HepG2 (cell line): ENCODE results near the gene ALDH7A1. TPM values are rescaled to one million over a fixed set of nuclear protein-coding genes. Genes with fewer than 3 reads are reported as not detected.

Experiments used
- ATAC-seq: fragments of 200-7000 bp; cut with Tn5 transposase; 3 replicates; pipeline ENCODE4 v1.9.1; 2020; ENCODE audit warnings: mild to moderate bottlenecking, moderate library complexity
- BruUV-seq: library from RNA; stranded (reverse); fragments of 400-500 nt; replicated peaks from 2 replicates; lab custom pipeline; 2021; lab: Mats Ljungman, UMichigan
- CTCF ChIA-PET: fragments of 300-600 bp; formaldehyde crosslinking; extraction: SDS; loops from one replicate; lab custom pipeline; 2021; ENCODE audit warnings: low total read pairs, inconsistent platforms, low intra/inter-chr PET ratio; lab: Yijun Ruan, JAX
- POLR2A ChIA-PET: fragments of 350-600 bp; sonication (Branson Sonifier 250); formaldehyde crosslinking; loops from one replicate; lab custom pipeline; 2020; ENCODE audit warnings: antibody characterized with exemption, inconsistent platforms; lab: Yijun Ruan, JAX
- DNase-seq: peaks from one replicate; pipeline ENCODE4 v3.0.0-alpha.2; 2015; ENCODE audit warnings: low spot score
- FAIRE-seq: peaks from 3 replicates; lab custom pipeline; 2011; peaks lifted over from hg19 to GRCh38; lab: Jason Lieb, UNC
- H2AFZ ChIP-seq: one replicate; pipeline ENCODE4 v1.6.1; 2011; ENCODE audit warnings: low read length, inconsistent platforms
- H3K27ac ChIP-seq: fragments of 300-600 bp; 3 replicates; pipeline ENCODE4 v1.8.0; 2011; ENCODE audit warnings: mixed run types, mild to moderate bottlenecking, mixed read lengths, low read length, inconsistent platforms; ENCODE audit not compliant: insufficient read depth; ENCODE audit errors: extremely low read length
- H3K27me3 ChIP-seq, 2 experiments: fragments of 200-600 bp in 1 of 2; 2 replicates in 1 of 2; 3 replicates in 1 of 2; pipeline versions ENCODE4 v1.6.0 to v1.8.0; 2011; ENCODE audit warnings: low read length in 2 of 2, mild to moderate bottlenecking in 2 of 2, moderate library complexity in 2 of 2, inconsistent platforms in 1 of 2; ENCODE audit not compliant: insufficient read depth in 2 of 2, control insufficient read depth in 1 of 2
- H3K36me3 ChIP-seq, 2 experiments: fragments of 200-600 bp in 1 of 2; replicated peaks in 1 of 2; 2 replicates in 1 of 2; 3 replicates in 1 of 2; pipeline versions ENCODE4 v1.5.1 to v1.8.0; 2011; ENCODE audit warnings: low read length in 2 of 2, inconsistent platforms in 1 of 2; ENCODE audit not compliant: insufficient read depth in 2 of 2, control insufficient read depth in 1 of 2
- H3K4me1 ChIP-seq: 2 replicates; pipeline ENCODE4 v1.5.1; 2012; ENCODE audit warnings: low read length, inconsistent platforms; ENCODE audit not compliant: insufficient read depth
- H3K4me2 ChIP-seq: 2 replicates; pipeline ENCODE4 v1.6.0; 2011; ENCODE audit warnings: low read depth, low read length, inconsistent platforms
- H3K4me3 ChIP-seq, 3 experiments: fragments of 200-600 bp in 1 of 3; sonication (generic), shearing (Covaris generic) in 1 of 3; replicated peaks in 1 of 3; 2 replicates each; pipeline ENCODE4 v1.5.1; 2011 to 2016; ENCODE audit warnings: low read length in 3 of 3, inconsistent platforms in 2 of 3, low read depth in 2 of 3, mild to moderate bottlenecking in 2 of 3, control low read depth in 1 of 3, mixed read lengths in 1 of 3; ENCODE audit not compliant: insufficient read depth in 1 of 3
- H3K79me2 ChIP-seq: one replicate; pipeline ENCODE4 v1.6.1; 2011; ENCODE audit warnings: low read length, inconsistent platforms; ENCODE audit not compliant: insufficient read depth
- H3K9ac ChIP-seq: 2 replicates; pipeline ENCODE4 v1.6.0; 2011; ENCODE audit warnings: mild to moderate bottlenecking, low read depth, low read length, inconsistent platforms; ENCODE audit not compliant: insufficient read depth
- H3K9me3 ChIP-seq: 2 replicates; pipeline ENCODE4 v1.5.1; 2012; ENCODE audit warnings: mild to moderate bottlenecking, low read length
- H4K20me1 ChIP-seq: 2 replicates; pipeline ENCODE4 v1.6.0; 2011; ENCODE audit warnings: inconsistent platforms, mild to moderate bottlenecking, low read length, moderate library complexity; ENCODE audit not compliant: insufficient read depth
- HNRNPH1 ChIP-seq: fragments of 200-400 bp; formaldehyde crosslinking; optimal IDR thresholded peaks from 2 replicates; pipeline ENCODE3; 2017; ENCODE audit warnings: mild to moderate bottlenecking, low read depth, low read length
- HOXD1 ChIP-seq: sonication (generic); formaldehyde crosslinking; IDR thresholded peaks from 2 replicates; pipeline ENCODE4 v1.5.0; 2020; ENCODE audit warnings: missing genetic modification reagents
- MTF2 ChIP-seq: sonication (generic); formaldehyde crosslinking; IDR thresholded peaks from 2 replicates; pipeline ENCODE4 v1.5.0; 2020; ENCODE audit warnings: missing genetic modification reagents, borderline replicate concordance
- NAIF1 ChIP-seq: sonication (generic); formaldehyde crosslinking; IDR thresholded peaks from 2 replicates; pipeline ENCODE4 v1.5.0; 2020; ENCODE audit warnings: mild to moderate bottlenecking, missing genetic modification reagents, borderline replicate concordance
- NFKBIZ ChIP-seq: IDR thresholded peaks from 2 replicates; pipeline ENCODE4 v1.6.1; 2018; ENCODE audit warnings: missing genetic modification reagents, missing compliant biosample characterization
- PHF5A ChIP-seq: IDR thresholded peaks from one replicate; pipeline ENCODE4 v1.6.1; 2018; ENCODE audit warnings: low read depth, missing genetic modification reagents; ENCODE audit not compliant: unreplicated experiment
- RBM39 ChIP-seq: fragments of 200-400 bp; formaldehyde crosslinking; IDR thresholded peaks from one replicate; pipeline ENCODE4 v1.6.1; 2018; ENCODE audit warnings: antibody characterized with exemption, mild to moderate bottlenecking, low read depth, low read length; ENCODE audit not compliant: poor library complexity, severe bottlenecking
- SATB2 ChIP-seq: sonication (generic); formaldehyde crosslinking; IDR thresholded peaks from 2 replicates; pipeline ENCODE4 v1.5.0; 2020; ENCODE audit warnings: missing genetic modification reagents
- SIX4 ChIP-seq: sonication (generic); formaldehyde crosslinking; IDR thresholded peaks from 2 replicates; pipeline ENCODE4 v1.4.0; 2020; ENCODE audit warnings: missing genetic modification reagents
- ZNF432 ChIP-seq: sonication (generic); formaldehyde crosslinking; IDR thresholded peaks from 2 replicates; pipeline ENCODE4 v1.5.0; 2020; ENCODE audit warnings: missing genetic modification reagents, mild to moderate bottlenecking, borderline replicate concordance
- ZNF567 ChIP-seq: sonication (generic); formaldehyde crosslinking; IDR thresholded peaks from 2 replicates; pipeline ENCODE4 v1.8.1; 2023; ENCODE audit warnings: mild to moderate bottlenecking, missing genetic modification reagents, borderline replicate concordance
- ZNF879 ChIP-seq: sonication (generic); formaldehyde crosslinking; IDR thresholded peaks from 2 replicates; pipeline ENCODE4 v1.8.1; 2023; ENCODE audit warnings: missing genetic modification reagents
- in situ Hi-C: cut with HindIII; loops from 2 replicates; pipeline ENCODE4 v1.10.0; 2017; ENCODE audit warnings: low pct_unique_long_range_greater_than_20kb; ENCODE audit not compliant: extremely low pct_ligation_motif_present
- intact Hi-C: fragments of 100-400 bp; cut with micrococcal nuclease; formaldehyde crosslinking; loops from one replicate; pipeline ENCODE4 v1.10.0; 2022; ENCODE audit not compliant: unreplicated experiment
- polyA plus RNA-seq, 8 experiments: library from polyadenylated mRNA; depleted of rRNA in 3 of 8; stranded (reverse) in 7 of 8; unstranded in 1 of 8; fragments of >200 nt; fragmentation: Illumina TruSeq in 4 of 8; extraction: Trizol in 4 of 8; gene quantifications; 2 replicates each; pipeline versions ENCODE4 v1.2.1 to v1.2.3, GENCODE V29; 2011 to 2016; ENCODE audit warnings: low read depth in 4 of 8, missing spikeins in 1 of 8, mixed read lengths in 1 of 8; ENCODE audit not compliant: insufficient read depth in 1 of 8
- total RNA-seq, 5 experiments: library from RNA; depleted of rRNA; stranded (reverse); fragments of >200 nt; fragmentation: Illumina TruSeq; extraction: Trizol; gene quantifications; 2 replicates each; pipeline ENCODE4 v1.2.3, GENCODE V29; 2016; ENCODE audit warnings: low read depth in 1 of 5
- TF ChIP-seq, protein P1 (sequence below): sonication (generic); formaldehyde crosslinking; IDR thresholded peaks from 2 replicates; pipeline ENCODE4 v1.4.0; 2020; ENCODE audit warnings: missing genetic modification reagents
- TF ChIP-seq, protein P2 (sequence below): IDR thresholded peaks from 2 replicates; pipeline ENCODE4 v1.6.1; 2016; ENCODE audit warnings: low read depth, control low read depth
- TF ChIP-seq, protein P3 (sequence below): sonication (generic); formaldehyde crosslinking; IDR thresholded peaks from 2 replicates; pipeline ENCODE4 v1.4.0; 2020; ENCODE audit warnings: missing genetic modification reagents
- TF ChIP-seq, protein P4 (sequence below): sonication (generic); formaldehyde crosslinking; IDR thresholded peaks from 2 replicates; pipeline ENCODE4 v1.8.1; 2023; ENCODE audit warnings: missing genetic modification reagents, inconsistent platforms, borderline replicate concordance

The ALDH7A1 gene
- total and polyA plus RNA-seq, 2 of the 13 experiments (the other 11 are each of a cell fraction or from before 2014, with no cell fraction given): 69.0 to 100 TPM

DNA sequence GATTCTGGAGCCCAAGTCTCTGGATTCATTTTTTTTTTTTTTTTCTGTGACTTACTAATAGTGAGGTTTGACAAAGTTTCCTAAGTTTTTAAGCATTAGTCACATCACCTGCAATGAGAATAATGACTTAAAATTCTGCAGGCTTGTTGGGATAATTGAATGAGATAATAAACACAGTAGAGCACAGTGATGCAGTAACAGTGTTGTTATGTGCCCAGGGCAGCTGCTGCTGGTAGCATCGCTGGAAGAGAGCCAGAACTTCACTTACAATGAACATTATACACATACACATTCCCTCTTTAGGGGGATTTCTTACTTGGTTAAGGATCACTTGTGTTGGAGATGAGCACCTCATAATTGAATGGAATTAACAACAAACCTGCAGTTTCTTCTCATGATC is 78.9 kb downstream of the ALDH7A1 start (continued):
- TF ChIP-seq, protein P1, sequence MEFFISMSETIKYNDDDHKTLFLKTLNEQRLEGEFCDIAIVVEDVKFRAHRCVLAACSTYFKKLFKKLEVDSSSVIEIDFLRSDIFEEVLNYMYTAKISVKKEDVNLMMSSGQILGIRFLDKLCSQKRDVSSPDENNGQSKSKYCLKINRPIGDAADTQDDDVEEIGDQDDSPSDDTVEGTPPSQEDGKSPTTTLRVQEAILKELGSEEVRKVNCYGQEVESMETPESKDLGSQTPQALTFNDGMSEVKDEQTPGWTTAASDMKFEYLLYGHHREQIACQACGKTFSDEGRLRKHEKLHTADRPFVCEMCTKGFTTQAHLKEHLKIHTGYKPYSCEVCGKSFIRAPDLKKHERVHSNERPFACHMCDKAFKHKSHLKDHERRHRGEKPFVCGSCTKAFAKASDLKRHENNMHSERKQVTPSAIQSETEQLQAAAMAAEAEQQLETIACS (CRISPR knock-in tag): no peak
- TF ChIP-seq, protein P2, sequence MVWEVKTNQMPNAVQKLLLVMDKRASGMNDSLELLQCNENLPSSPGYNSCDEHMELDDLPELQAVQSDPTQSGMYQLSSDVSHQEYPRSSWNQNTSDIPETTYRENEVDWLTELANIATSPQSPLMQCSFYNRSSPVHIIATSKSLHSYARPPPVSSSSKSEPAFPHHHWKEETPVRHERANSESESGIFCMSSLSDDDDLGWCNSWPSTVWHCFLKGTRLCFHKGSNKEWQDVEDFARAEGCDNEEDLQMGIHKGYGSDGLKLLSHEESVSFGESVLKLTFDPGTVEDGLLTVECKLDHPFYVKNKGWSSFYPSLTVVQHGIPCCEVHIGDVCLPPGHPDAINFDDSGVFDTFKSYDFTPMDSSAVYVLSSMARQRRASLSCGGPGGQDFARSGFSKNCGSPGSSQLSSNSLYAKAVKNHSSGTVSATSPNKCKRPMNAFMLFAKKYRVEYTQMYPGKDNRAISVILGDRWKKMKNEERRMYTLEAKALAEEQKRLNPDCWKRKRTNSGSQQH (CRISPR knock-in tag): no peak
- TF ChIP-seq RBM39: no peak

DNA sequence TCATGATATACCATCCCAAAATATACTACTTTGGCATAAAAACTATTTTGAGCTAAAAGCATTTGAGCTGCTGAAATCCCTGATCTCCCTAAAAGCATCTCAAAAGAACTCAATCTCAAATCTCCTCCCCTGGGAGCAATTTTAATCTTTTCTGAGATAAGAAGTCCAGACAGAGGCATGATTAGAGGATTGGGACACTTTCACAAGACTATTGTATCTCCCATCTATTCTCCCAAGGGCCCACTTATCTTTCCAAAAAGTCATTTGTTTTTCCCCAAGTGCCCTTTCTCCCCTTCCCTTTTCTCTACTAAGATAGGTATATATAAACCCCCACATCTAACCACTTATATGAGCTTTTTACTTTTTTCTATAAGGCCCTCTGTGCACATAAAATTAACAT is 79.7 kb downstream of the ALDH7A1 start:
- no TSS peak for BruUV-seq
- Histone ChIP-seq H3K79me2 (no peaks in the 10 kb centered on the region), H3K9ac (no peak overlapping the region), H3K9me3 (no peaks in the 10 kb centered on the region), H3K4me2 (no peak overlapping the region), H2AFZ (no peak overlapping the region), H3K27me3 (no peaks in the 10 kb centered on the region), H3K27ac (no peak overlapping the region), H3K36me3 (no peaks in the 10 kb centered on the region), H3K4me3 (no peak overlapping the region), H3K4me1 (peaks cover 9% of the 10 kb centered on the region; the same call in 1 of the 2 replicates), H4K20me1 (no peaks in the 10 kb centered on the region)
- intact Hi-C loops: no loop called here
- CTCF ChIA-PET: no interaction called here
- no peak for DNase-seq
- no peak for ATAC-seq
- POLR2A ChIA-PET: no interaction called here
- in situ Hi-C loops: no loop called here
- no peak for FAIRE-seq
- TF ChIP-seq, protein P3, sequence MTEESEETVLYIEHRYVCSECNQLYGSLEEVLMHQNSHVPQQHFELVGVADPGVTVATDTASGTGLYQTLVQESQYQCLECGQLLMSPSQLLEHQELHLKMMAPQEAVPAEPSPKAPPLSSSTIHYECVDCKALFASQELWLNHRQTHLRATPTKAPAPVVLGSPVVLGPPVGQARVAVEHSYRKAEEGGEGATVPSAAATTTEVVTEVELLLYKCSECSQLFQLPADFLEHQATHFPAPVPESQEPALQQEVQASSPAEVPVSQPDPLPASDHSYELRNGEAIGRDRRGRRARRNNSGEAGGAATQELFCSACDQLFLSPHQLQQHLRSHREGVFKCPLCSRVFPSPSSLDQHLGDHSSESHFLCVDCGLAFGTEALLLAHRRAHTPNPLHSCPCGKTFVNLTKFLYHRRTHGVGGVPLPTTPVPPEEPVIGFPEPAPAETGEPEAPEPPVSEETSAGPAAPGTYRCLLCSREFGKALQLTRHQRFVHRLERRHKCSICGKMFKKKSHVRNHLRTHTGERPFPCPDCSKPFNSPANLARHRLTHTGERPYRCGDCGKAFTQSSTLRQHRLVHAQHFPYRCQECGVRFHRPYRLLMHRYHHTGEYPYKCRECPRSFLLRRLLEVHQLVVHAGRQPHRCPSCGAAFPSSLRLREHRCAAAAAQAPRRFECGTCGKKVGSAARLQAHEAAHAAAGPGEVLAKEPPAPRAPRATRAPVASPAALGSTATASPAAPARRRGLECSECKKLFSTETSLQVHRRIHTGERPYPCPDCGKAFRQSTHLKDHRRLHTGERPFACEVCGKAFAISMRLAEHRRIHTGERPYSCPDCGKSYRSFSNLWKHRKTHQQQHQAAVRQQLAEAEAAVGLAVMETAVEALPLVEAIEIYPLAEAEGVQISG (CRISPR knock-in tag): no peak
- TF ChIP-seq, protein P4, sequence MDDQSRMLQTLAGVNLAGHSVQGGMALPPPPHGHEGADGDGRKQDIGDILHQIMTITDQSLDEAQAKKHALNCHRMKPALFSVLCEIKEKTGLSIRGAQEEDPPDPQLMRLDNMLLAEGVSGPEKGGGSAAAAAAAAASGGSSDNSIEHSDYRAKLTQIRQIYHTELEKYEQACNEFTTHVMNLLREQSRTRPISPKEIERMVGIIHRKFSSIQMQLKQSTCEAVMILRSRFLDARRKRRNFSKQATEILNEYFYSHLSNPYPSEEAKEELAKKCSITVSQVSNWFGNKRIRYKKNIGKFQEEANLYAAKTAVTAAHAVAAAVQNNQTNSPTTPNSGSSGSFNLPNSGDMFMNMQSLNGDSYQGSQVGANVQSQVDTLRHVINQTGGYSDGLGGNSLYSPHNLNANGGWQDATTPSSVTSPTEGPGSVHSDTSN (CRISPR knock-in tag): no peak
- TF ChIP-seq MTF2 (CRISPR knock-in tag) (no peak), NFKBIZ (CRISPR knock-in tag) (no peak), SATB2 (CRISPR knock-in tag) (no peak), ZNF432 (CRISPR knock-in tag) (no peak), PHF5A (CRISPR knock-in tag) (no peak), HNRNPH1 (no peak), NAIF1 (CRISPR knock-in tag) (no peak), ZNF567 (CRISPR knock-in tag) (no peak), ZNF879 (CRISPR knock-in tag) (no peak), SIX4 (no peak), HOXD1 (CRISPR knock-in tag) (no peak)
